ENCODE results near the gene RPAP3. TPM values are rescaled to one million over a fixed set of nuclear protein-coding genes. Genes with fewer than 3 reads are reported as not detected.

RPAP3 gene
- total and polyA plus RNA-seq, 9 of the 15 experiments (the other 6 are each of a cell fraction or from before 2014, with no cell fraction given) = 40.0 to 92.1 (median 54.1) TPM

- Histone ChIP-seq H3K36me3 (ENCODE audit: control insufficient read depth, insufficient read depth, low read length) (no peaks in the 10 kb centered on the region), H3K4me1 (replicated peaks in 1 of 2; ENCODE audit: control insufficient read depth in 2 of 2, insufficient read depth in 2 of 2, low read length in 2 of 2) (peaks cover 14 to 32% of the 10 kb centered on the region in 2 experiments; a peak in 4 of 5 replicates), H3K27me3 (ENCODE audit: control insufficient read depth in 2 of 2, insufficient read depth in 2 of 2, low read length in 2 of 2) (peaks cover 9 to 12% of the 10 kb centered on the region in 2 experiments; a peak in 4 of 5 replicates), H3K9me3 (replicated peaks; ENCODE audit: control insufficient read depth, insufficient read depth, low read depth, low read length) (no peaks in the 10 kb centered on the region), H3K27ac (ENCODE audit: extremely low read depth, low read depth, low read length) (no peak overlapping the region), H3K9me1 (ENCODE audit: control insufficient read depth, insufficient read depth, low read length) (no peaks in the 10 kb centered on the region), H2AFZ (ENCODE audit: low read depth, low read length) (no peak overlapping the region), H3K4me2 (ENCODE audit: insufficient read depth, low read length) (no peak overlapping the region), H3K79me2 (ENCODE audit: control insufficient read depth, insufficient read depth, low read length) (no peaks in the 10 kb centered on the region), H3K4me3 (no peak overlapping the region), H4K20me1 (replicated peaks; ENCODE audit: control insufficient read depth, insufficient read depth, low read length) (no peaks in the 10 kb centered on the region), H3K9ac (ENCODE audit: insufficient read depth in 1 of 2, low read depth in 2 of 2, low read length in 2 of 2) (no peak overlapping the region)
- in situ Hi-C loops (cut with MboI) (no loop called here), intact Hi-C loops (cut with micrococcal nuclease) (no loop called here)
- no peak for TF ChIP-seq TFAM (CRISPR knock-in tag; conservative IDR thresholded peaks at IDR 0.05)
- FAIRE-seq (no peak), DNase-seq (ENCODE audit: extremely low read depth in 1 of 4, low spot score in 3 of 4) (no peak), ATAC-seq (no peak)
- POLR2A ChIA-PET = interaction anchor here (1.1 kb wide), 1 partner anchor 17 kb away, joined by 3 read pairs; no protein-coding TSS in a partner anchor
- no TSS peak for BruUV-seq (replicated peaks)
- WGBS (ENCODE audit: insufficient coverage, low coverage, missing lambda C conversion rate) = 68% methylated on average over 4 of the region's 4 CpGs
- CTCF ChIA-PET (ENCODE audit: low intra/inter-chr PET ratio) = no interaction called here
These were observed 48.3 kb upstream of the RPAP3 start for GRCh38 chr12:47754126-47754525.

GRCh38 chr12:47753021-47754001, 47.5 kb upstream of the RPAP3 start:
- Histone ChIP-seq H3K9me3 (replicated peaks; ENCODE audit: control insufficient read depth, insufficient read depth, low read depth, low read length) (no peaks in the 10 kb centered on the region), H3K4me1 (replicated peaks in 1 of 2; ENCODE audit: control insufficient read depth in 2 of 2, insufficient read depth in 2 of 2, low read length in 2 of 2) (peaks cover 10 to 23% of the 10 kb centered on the region in 2 experiments; a peak in 4 of 5 replicates), H3K9ac (ENCODE audit: insufficient read depth in 1 of 2, low read depth in 2 of 2, low read length in 2 of 2) (no peak overlapping the region), H3K4me2 (ENCODE audit: insufficient read depth, low read length) (no peak overlapping the region), H3K27ac (ENCODE audit: extremely low read depth, low read depth, low read length) (no peak overlapping the region), H4K20me1 (replicated peaks; ENCODE audit: control insufficient read depth, insufficient read depth, low read length) (no peaks in the 10 kb centered on the region), H2AFZ (ENCODE audit: low read depth, low read length) (no peak overlapping the region), H3K36me3 (ENCODE audit: control insufficient read depth, insufficient read depth, low read length) (no peaks in the 10 kb centered on the region), H3K79me2 (ENCODE audit: control insufficient read depth, insufficient read depth, low read length) (no peaks in the 10 kb centered on the region), H3K4me3 (no peak overlapping the region), H3K27me3 (ENCODE audit: control insufficient read depth in 2 of 2, insufficient read depth in 2 of 2, low read length in 2 of 2) (peaks cover 14 to 20% of the 10 kb centered on the region in 2 experiments; a peak in 4 of 5 replicates), H3K9me1 (ENCODE audit: control insufficient read depth, insufficient read depth, low read length) (no peaks in the 10 kb centered on the region)
- FAIRE-seq (no peak), ATAC-seq (peak; percentile 21; the same call in 1 of the 3 replicates), DNase-seq (ENCODE audit: extremely low read depth in 1 of 4, low spot score in 3 of 4) (no peak)
- ChIA-PET CTCF (ENCODE audit: low intra/inter-chr PET ratio) (no interaction called here), POLR2A (interaction anchor here (0.7 kb wide), 1 partner anchor 10 kb away, joined by 3 read pairs; no protein-coding TSS in a partner anchor)
- intact Hi-C loops (cut with micrococcal nuclease) = no loop called here
- BruUV-seq (replicated peaks) = no TSS peak
- WGBS (ENCODE audit: insufficient coverage, low coverage, missing lambda C conversion rate) = 57% methylated on average over 11 of the region's 11 CpGs
- in situ Hi-C loops (cut with MboI) = no loop called here
- TF ChIP-seq ELF2 (CRISPR knock-in tag; IDR thresholded peaks at IDR 0.05) = no peak
- TF ChIP-seq, protein P1, sequence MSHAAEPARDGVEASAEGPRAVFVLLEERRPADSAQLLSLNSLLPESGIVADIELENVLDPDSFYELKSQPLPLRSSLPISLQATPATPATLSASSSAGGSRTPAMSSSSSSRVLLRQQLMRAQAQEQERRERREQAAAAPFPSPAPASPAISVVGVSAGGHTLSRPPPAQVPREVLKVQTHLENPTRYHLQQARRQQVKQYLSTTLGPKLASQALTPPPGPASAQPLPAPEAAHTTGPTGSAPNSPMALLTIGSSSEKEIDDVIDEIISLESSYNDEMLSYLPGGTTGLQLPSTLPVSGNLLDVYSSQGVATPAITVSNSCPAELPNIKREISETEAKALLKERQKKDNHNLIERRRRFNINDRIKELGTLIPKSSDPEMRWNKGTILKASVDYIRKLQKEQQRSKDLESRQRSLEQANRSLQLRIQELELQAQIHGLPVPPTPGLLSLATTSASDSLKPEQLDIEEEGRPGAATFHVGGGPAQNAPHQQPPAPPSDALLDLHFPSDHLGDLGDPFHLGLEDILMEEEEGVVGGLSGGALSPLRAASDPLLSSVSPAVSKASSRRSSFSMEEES (CRISPR knock-in tag; IDR thresholded peaks at IDR 0.05) = peak; percentile 77
- TF ChIP-seq ZNF766 (CRISPR knock-in tag; conservative IDR thresholded peaks at IDR 0.05) = no peak
- TF ChIP-seq, protein P2, sequence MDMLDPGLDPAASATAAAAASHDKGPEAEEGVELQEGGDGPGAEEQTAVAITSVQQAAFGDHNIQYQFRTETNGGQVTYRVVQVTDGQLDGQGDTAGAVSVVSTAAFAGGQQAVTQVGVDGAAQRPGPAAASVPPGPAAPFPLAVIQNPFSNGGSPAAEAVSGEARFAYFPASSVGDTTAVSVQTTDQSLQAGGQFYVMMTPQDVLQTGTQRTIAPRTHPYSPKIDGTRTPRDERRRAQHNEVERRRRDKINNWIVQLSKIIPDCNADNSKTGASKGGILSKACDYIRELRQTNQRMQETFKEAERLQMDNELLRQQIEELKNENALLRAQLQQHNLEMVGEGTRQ (CRISPR knock-in tag; IDR thresholded peaks at IDR 0.05) = peak; percentile 82
- TF ChIP-seq CREM (IDR thresholded peaks at IDR 0.05; ENCODE audit: low read depth) = 0 out of 2 replicates have a peak, but pooled peaks have one; percentile 9
- TF ChIP-seq FOXM1 (IDR thresholded peaks at IDR 0.05; ENCODE audit: low read depth) = no peak
- TF ChIP-seq FOXM1 (CRISPR knock-in tag; IDR thresholded peaks at IDR 0.05; ENCODE audit: low read depth) = no peak
- 0 out of 2 replicates have a peak, but pooled peaks have one; percentile 39 for TF ChIP-seq ETV1 (tag; conservative IDR thresholded peaks at IDR 0.05; ENCODE audit: low read depth)
- TF ChIP-seq GABPA (tag; conservative IDR thresholded peaks at IDR 0.05; ENCODE audit: low read depth) = 0 out of 2 replicates have a peak, but pooled peaks have one; percentile 41
- TF ChIP-seq CBFA2T2 (conservative IDR thresholded peaks at IDR 0.05) = 0 out of 2 replicates have a peak, but pooled peaks have one; percentile 12
- peak; percentile 73 for TF ChIP-seq RAD51 (IDR thresholded peaks at IDR 0.05; ENCODE audit: borderline replicate concordance, low read depth)

All from K562 (cell line).